Prostate gland (tissue), 2 donors: ENCODE results near the gene CCDC127. TPM values are rescaled to one million over a fixed set of nuclear protein-coding genes. Genes with fewer than 3 reads are reported as not detected.
A peak's percentile ranks its signal among the peaks of the same experiment; 100 is the strongest.
"Not testable (repeated sequence)": the region's sequence is repeated elsewhere in the genome, so short reads cannot be mapped to it uniquely, and the experiment has no call there.

ENCODE experiments used
- DNase-seq: peaks from one replicate; pipeline ENCODE4 v3.0.0-alpha.2; 2019; ENCODE audit warnings: low spot score
- H3K27ac ChIP-seq, 2 donors: fragments of 200-600 bp; sonication (generic); 2 replicates each; pipeline ENCODE4 v1.5.1; 2017 to 2019
- H3K27me3 ChIP-seq: fragments of 200-600 bp; sonication (generic); replicated peaks from 2 replicates; pipeline ENCODE4 v1.5.1; 2019; ENCODE audit not compliant: insufficient read depth
- H3K36me3 ChIP-seq, 2 donors: fragments of 200-600 bp; sonication (generic); 1 replicate in 1 of 2; 2 replicates in 1 of 2; pipeline versions ENCODE4 v1.5.1 to v1.8.1; 2017 to 2019
- H3K4me1 ChIP-seq: fragments of 200-600 bp; sonication (generic); replicated peaks from 2 replicates; pipeline ENCODE4 v1.5.1; 2019
- H3K4me3 ChIP-seq, 2 donors: fragments of 200-600 bp; sonication (generic); 2 replicates each; pipeline ENCODE4 v1.5.1; 2017 to 2019
- H3K9me3 ChIP-seq: fragments of 200-600 bp; sonication (generic); 2 replicates; pipeline ENCODE4 v1.5.1; 2017
- CTCF ChIP-seq, 4 experiments: fragments of 200-600 bp in 2 of 4; fragments of 450-650 bp in 2 of 4; sonication (generic) in 2 of 4; IDR thresholded peaks; 1 replicate in 3 of 4; 2 replicates in 1 of 4; pipeline ENCODE4 v1.5.1; 2016 to 2019; ENCODE audit warnings: antibody characterized with exemption in 4 of 4, mild to moderate bottlenecking in 2 of 4, moderate library complexity in 2 of 4
- POLR2A ChIP-seq: fragments of 450-650 bp; IDR thresholded peaks from one replicate; pipeline ENCODE4 v1.6.1; 2016; ENCODE audit warnings: antibody characterized with exemption, mild to moderate bottlenecking
- POLR2AphosphoS5 ChIP-seq: sonication (generic); formaldehyde crosslinking; IDR thresholded peaks from one replicate; pipeline ENCODE4 v1.6.1; 2017; ENCODE audit warnings: antibody characterized with exemption
- WGBS: methylation state at CpG from one replicate; pipeline ENCODE4 v1.1.5; 2018; 5-methylcytosine and 5-hydroxymethylcytosine counted together
- intact Hi-C: fragments of 100-400 bp; cut with DNase I; formaldehyde crosslinking; loops from one replicate; pipeline ENCODE4 v1.14.2; 2022
- total RNA-seq, 2 donors: library from RNA; depleted of rRNA; stranded (reverse); fragments of >200 nt; gene quantifications; one replicate each; pipeline ENCODE4 v1.1.0, GENCODE V29; 2016

The CCDC127 gene
- total RNA-seq, 2 donors from 2014 or later = 4.7 to 5.2 TPM

DNA sequence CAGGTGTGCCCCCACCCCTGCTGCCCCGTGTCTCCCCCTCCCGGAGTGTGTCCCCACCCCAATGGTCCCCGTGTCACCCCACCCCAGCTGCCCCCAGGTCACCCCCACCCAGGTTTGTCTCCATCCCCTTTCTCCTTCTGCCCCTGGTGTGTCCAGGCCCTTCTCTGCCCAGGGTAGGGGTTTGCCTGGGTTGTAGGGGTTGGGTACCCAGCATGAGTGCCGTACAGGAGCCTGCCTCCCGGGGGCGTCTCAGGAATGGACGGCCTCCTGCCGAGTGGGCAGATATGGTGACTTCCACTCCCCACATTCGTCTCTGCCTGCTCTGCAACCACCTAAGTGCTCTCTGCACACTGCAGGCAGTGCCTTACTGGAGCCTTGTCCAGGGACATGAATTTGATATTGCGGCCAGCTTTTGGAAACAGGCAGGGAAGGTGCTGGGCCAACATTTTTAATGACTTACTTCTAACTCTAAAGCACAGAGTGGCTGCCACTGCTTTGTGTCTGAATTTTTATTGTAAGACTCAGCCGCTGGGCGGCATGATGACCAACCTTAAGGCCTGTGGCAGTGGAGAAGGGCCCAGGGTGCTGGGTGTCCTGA, 20.0 kb downstream of the CCDC127 start:
- 80% methylated on average over 12 of the region's 12 CpGs for WGBS
- no peak overlapping the region for H3K4me3 ChIP-seq
- H3K27me3 ChIP-seq = no peaks in the 10 kb centered on the region
- no peaks in the 10 kb centered on the region for H3K4me1 ChIP-seq
- H3K36me3 ChIP-seq = no peaks in the 10 kb centered on the region
- H3K27ac ChIP-seq = no peak overlapping the region
- TF ChIP-seq POLR2AphosphoS5 (no peak), POLR2A (no peak), CTCF (IDR thresholded peaks at IDR 0.05) (no peak)
- H3K9me3 ChIP-seq = no peaks in the 10 kb centered on the region
- intact Hi-C loops = no loop called here
- no peak for DNase-seq

- H3K4me1 ChIP-seq, H3K27me3 ChIP-seq, intact Hi-C loops, H3K4me3 ChIP-seq, H3K27ac ChIP-seq, H3K9me3 ChIP-seq, DNase-seq, H3K36me3 ChIP-seq: not testable (repeated sequence)
- TF ChIP-seq CTCF (IDR thresholded peaks at IDR 0.05) = peak in 1 of 4 experiments; percentile 25
- WGBS = 16% methylated on average over 18 of the region's 18 CpGs
Measured at GRCh38 chr5:197031-197430, 20.9 kb downstream of the CCDC127 start.

- H3K27ac ChIP-seq = no peak overlapping the region
- H3K4me3 ChIP-seq = no peak overlapping the region
- H3K9me3 ChIP-seq = no peaks in the 10 kb centered on the region
- no peaks in the 10 kb centered on the region for H3K36me3 ChIP-seq
- DNase-seq = no peak
- no peaks in the 10 kb centered on the region for H3K27me3 ChIP-seq
- H3K4me1 ChIP-seq = peaks cover 2% of the 10 kb centered on the region
- WGBS = 73% methylated on average over 9 of the region's 10 CpGs
- intact Hi-C loops = no loop called here
- no peak for TF ChIP-seq POLR2A
- TF ChIP-seq POLR2AphosphoS5 = no peak
- no peak for TF ChIP-seq CTCF (IDR thresholded peaks at IDR 0.05)
Measured at GRCh38 chr5:196350-196749, 21.6 kb downstream of the CCDC127 start.

GRCh38 chr5:195401-196160, 22.4 kb downstream of the CCDC127 start:
- intact Hi-C loops = no loop called here
- no peak for DNase-seq
- 86% methylated on average over 33 of the region's 33 CpGs for WGBS

More at GRCh38 chr5:195401-196160, 22.4 kb downstream of the CCDC127 start:
- H3K9me3 ChIP-seq = no peaks in the 10 kb centered on the region
- H3K27me3 ChIP-seq = no peaks in the 10 kb centered on the region
- no peak overlapping the region for H3K27ac ChIP-seq
- peaks cover 5% of the 10 kb centered on the region for H3K4me1 ChIP-seq
- H3K4me3 ChIP-seq = no peak overlapping the region
- no peaks in the 10 kb centered on the region for H3K36me3 ChIP-seq
- TF ChIP-seq POLR2A (no peak), CTCF (IDR thresholded peaks at IDR 0.05) (no peak), POLR2AphosphoS5 (no peak)
